GM18526 (cell line): ENCODE results near the gene HOXD10.

Experiments used
- POLR2A ChIP-seq: IDR thresholded peaks from 3 replicates; pipeline ENCODE4 v1.6.1; 2011; ENCODE audit not compliant: insufficient read length; ENCODE audit errors: extremely low read depth

The HOXD10 gene

GRCh38 chr2:176105078-176105729, 11.4 kb upstream of the HOXD10 start:
- TF ChIP-seq POLR2A: no peak

DNA sequence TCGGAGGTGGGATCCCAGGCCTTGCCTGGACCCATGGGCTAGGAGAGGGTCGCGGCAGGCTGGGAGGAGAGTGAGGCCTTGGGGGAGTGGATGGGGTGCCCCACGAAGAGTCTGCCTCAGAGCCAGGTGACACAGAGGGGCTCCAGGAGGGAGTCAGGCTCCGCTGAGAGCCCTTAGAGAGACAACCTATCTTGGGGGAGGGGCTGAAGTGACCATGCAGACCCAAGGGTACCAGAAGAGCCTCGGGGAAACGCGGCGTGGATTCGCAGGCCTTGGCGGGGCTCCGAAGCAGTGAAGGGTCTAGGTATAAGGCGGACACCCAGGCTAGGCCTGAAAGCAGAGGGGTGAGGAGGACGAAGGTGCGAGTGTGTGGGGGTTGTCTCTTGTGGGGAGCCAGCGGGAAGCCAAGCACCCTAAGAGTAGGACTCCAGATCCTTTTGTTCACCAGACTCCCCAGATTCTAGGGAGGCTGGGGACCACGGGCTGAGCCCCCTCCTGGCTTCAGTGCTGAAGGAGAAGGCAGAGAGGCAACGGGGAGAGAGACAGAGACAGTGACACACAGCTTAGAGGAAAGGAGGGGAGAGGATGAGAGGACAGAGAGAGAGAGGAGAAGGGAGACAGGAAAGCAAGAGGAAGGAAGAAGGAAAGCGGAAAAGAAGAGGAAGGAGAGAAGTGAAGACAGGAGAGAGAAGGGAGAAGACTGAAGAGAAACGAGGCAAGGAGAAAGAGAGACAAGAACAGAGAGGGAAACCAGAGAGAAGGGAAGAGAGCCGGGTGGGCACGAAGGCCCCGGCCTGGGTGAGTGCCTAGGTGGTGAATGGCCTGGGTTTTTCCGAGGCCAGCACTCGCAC, 10.6 kb upstream of the HOXD10 start:
- TF ChIP-seq POLR2A: no peak

- no peak for TF ChIP-seq POLR2A
Measured at GRCh38 chr2:176106581-176107539, 9.7 kb upstream of the HOXD10 start, which contains the start of gene HOXD11. Gene HOXD11 (plus strand): TSS chr2:176107280. CDS start chr2:176107356, 76 bp downstream.

- no peak for TF ChIP-seq POLR2A
Measured at GRCh38 chr2:176107731-176108181, 8.8 kb upstream of the HOXD10 start.

DNA sequence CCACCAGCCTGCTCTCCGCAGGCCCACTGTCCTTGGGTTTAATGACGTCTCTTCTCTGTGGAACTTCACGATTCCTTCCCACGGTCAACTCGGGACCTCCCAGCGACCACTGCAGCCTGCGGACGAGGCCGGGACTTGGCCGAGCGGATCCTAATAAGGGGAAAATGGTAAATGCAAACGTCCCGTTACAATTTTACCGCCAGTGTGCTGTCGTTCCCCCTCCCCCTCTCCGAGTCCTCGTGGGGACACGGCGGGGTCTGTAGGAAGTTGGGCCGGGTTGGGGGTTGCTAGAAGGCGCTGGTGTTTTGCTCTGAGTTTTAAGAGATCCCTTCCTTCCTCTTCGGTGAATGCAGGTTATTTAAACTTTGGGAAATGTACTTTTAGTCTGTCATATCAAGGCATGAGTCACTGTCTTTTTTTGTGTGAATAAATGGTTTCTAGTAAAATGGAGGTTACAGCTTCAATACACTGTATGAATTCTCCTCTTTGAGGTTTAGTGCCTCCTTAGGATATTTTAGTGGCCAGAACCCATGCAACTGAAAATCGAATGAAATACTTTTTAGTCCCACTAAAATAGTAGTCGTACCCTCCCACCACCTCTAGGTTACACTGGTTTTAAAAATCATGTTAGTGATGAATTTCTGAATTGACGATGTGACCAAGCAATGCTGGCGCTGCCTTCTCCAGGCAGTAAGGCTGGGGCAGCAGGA, 7.2 kb upstream of the HOXD10 start:
- TF ChIP-seq POLR2A: no peak

DNA sequence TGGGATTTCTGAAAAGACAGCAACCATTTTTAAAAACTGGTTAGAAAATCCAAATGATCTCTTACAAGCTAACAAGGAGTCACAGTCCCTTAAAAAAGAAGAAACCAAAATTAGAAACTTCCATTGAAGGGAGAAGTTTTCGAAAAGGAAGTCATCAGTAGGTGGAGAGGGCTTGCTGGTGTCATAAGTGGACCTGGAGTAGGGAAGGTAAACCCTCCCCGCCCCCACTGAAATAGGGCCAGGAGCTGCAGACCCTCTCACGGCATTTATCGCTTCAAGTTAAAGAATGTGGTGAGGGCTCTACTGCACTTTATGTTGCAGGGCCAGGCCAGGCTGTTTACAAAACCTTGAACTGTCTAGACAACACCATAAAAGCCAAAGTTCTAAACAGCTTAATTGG, 6.6 kb upstream of the HOXD10 start:
- no peak for TF ChIP-seq POLR2A

DNA sequence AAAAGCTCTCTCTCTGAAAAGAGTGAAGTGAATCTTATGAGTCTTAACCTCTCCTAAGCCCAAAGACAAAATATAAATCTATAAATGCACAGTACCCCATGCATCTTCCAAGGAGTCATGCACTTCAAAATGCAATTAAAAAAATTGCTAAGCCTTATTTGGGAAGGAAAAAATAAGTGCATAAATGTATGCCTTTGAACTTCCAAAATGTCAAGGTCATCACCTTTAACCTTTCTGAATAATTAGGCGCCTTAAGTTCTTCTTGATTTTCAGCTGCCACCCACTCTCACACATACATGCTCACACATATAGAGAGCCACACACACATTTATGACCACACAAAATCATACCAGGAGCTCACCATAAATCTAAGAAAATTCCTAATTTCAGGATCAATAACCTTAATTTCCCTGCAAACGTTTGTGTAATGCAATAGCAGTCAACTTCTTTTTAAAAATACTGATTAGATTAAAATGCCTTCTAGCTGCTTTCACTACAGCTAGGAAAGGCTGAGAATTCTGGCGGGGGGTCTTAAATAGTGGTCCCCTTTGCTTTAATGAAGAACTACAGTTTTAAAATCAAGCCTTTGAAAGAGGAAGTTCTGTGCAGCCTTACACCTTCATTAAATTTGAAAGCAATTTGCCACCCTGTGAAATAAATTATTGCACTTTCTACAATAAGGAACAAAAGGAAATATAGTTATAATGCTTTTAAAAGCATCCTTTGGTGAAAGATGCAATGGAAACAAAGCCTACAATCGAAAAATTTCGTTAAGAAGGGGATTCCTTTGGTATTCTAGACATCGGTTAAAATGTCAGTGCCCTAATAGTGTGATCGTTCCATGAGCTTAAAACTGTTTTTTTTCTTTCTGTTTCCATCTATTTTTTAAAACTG, 5.9 kb upstream of the HOXD10 start:
- no peak for TF ChIP-seq POLR2A

- TF ChIP-seq POLR2A: no peak
Measured at GRCh38 chr2:176111309-176111663, 5.3 kb upstream of the HOXD10 start.

- no peak for TF ChIP-seq POLR2A
Measured at GRCh38 chr2:176111846-176112374, 4.7 kb upstream of the HOXD10 start.

DNA sequence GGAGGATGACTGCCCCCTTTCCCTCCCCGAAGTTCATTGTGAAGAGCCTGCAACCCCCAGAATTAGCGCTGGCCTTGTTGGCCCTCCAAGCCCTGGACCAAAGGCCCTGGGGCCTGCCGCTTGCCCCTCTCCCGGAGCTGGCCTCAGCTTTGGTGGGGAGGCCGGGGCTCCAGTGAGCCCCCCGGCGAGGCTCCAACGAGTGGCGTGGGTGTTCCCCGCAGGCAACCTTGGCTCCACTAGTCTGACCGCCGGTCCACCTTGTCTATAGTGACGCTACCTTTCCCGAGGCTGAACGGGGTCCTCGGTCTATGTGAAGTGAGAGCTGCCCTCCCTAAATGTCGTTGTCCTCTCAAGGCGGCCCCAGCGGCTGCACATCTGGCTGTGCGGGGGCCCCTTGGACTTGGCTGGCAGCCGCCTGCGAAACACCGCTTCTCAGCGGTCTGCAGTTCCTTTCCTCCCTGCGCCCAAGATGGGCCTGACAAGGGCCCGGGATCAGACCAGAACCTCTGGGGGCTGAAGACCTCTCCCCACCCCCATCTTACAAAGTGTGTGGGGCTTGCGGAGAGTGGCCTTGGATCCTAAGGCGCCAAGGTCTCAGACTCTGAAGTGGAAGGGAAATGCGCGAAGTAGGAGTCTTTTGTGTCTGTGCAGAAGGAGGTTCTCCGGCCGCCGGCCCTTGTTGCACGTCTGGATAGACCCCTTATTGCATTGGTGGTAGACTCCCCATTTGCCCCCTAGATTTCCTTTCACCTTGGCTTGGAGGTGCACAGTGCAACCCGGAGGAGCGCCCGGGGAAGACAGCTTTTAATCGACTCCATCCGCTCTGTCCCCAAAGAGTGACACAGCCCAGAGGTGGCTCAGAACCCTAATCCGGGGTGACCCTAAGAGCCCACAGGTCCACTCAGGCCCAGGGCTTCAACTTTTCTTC, 3.9 kb upstream of the HOXD10 start:
- TF ChIP-seq POLR2A: no peak

- no peak for TF ChIP-seq POLR2A
Measured at GRCh38 chr2:176114120-176114929, 2.3 kb upstream of the HOXD10 start.
